K562 (cell line): Measurements from ENCODE around the gene CBX8. TPM values are rescaled to one million over a fixed set of nuclear protein-coding genes. Genes with fewer than 3 reads are reported as not detected.
A peak's percentile ranks its signal among the peaks of the same experiment; 100 is the strongest.

ENCODE experiments used
- BMI1 ChIP-seq: fragments of 150-350 bp; IDR thresholded peaks from 2 replicates; pipeline ENCODE4 v1.6.1; 2014; ENCODE audit warnings: low read length
- CTBP1 ChIP-seq: fragments of 450-650 bp; IDR thresholded peaks from 2 replicates; pipeline ENCODE4 v1.6.1; 2016; ENCODE audit warnings: borderline replicate concordance
- EP300 ChIP-seq: IDR thresholded peaks from 2 replicates; pipeline ENCODE4 v1.6.1; 2012; ENCODE audit warnings: low read length, improper control_type of control experiment
- ETV6 ChIP-seq, 3 experiments: fragments of 150-350 bp in 1 of 3; sonication (generic) in 1 of 3; formaldehyde crosslinking in 1 of 3; IDR thresholded peaks; 2 replicates each; pipeline versions ENCODE4 v1.6.1 to v1.8.0; 2014 to 2022; ENCODE audit warnings: borderline replicate concordance in 2 of 3, low read depth in 2 of 3, antibody characterized with exemption in 1 of 3, low read length in 1 of 3, mild to moderate bottlenecking in 1 of 3, missing genetic modification reagents in 1 of 3
- ILK ChIP-seq: fragments of 450-650 bp; IDR thresholded peaks from 2 replicates; pipeline ENCODE4 v1.6.1; 2016; ENCODE audit warnings: missing genetic modification characterization, low read depth, mild to moderate bottlenecking, missing compliant biosample characterization, moderate library complexity, borderline replicate concordance
- MAZ ChIP-seq, 2 experiments: fragments of 450-650 bp in 1 of 2; sonication (generic) in 1 of 2; formaldehyde crosslinking; IDR thresholded peaks in 1 of 2; conservative IDR thresholded peaks in 1 of 2; 2 replicates each; pipeline versions ENCODE4 v1.4.0 to v1.5.0; 2020; ENCODE audit warnings: mild to moderate bottlenecking in 1 of 2, missing genetic modification reagents in 1 of 2
- NR3C1 ChIP-seq: sonication (generic); formaldehyde crosslinking; IDR thresholded peaks from 2 replicates; pipeline ENCODE4 v1.8.1; 2022; ENCODE audit warnings: missing genetic modification reagents
- POLR2G ChIP-seq: fragments of 200-400 bp; formaldehyde crosslinking; IDR thresholded peaks from 2 replicates; pipeline ENCODE4 v1.6.1; 2017; ENCODE audit warnings: low read depth, mild to moderate bottlenecking, antibody characterized with exemption, low read length, moderate library complexity
- RBM15 ChIP-seq: fragments of 200-400 bp; formaldehyde crosslinking; IDR thresholded peaks from 2 replicates; pipeline ENCODE4 v1.6.1; 2018; ENCODE audit warnings: mild to moderate bottlenecking, low read length, moderate library complexity; ENCODE audit not compliant: insufficient read depth
- SMARCB1 ChIP-seq: IDR thresholded peaks from 2 replicates; pipeline ENCODE4 v1.6.1; 2011; ENCODE audit warnings: improper control_type of control experiment, low read depth; ENCODE audit not compliant: insufficient read length
- SOX6 ChIP-seq: fragments of 450-650 bp; IDR thresholded peaks from 2 replicates; pipeline ENCODE4 v1.6.1; 2014; ENCODE audit warnings: mild to moderate bottlenecking
- TAL1 ChIP-seq: fragments of 450-650 bp; IDR thresholded peaks from 2 replicates; pipeline ENCODE4 v1.6.1; 2016; ENCODE audit warnings: mild to moderate bottlenecking
- TEAD1 ChIP-seq, 2 experiments: fragments of 450-650 bp in 1 of 2; sonication (generic) in 1 of 2; formaldehyde crosslinking; IDR thresholded peaks; 2 replicates each; pipeline versions ENCODE4 v1.4.0 to v1.8.0; 2020 to 2022; ENCODE audit warnings: mild to moderate bottlenecking in 2 of 2, missing genetic modification reagents in 1 of 2
- TOE1 ChIP-seq, 2 experiments: fragments of 450-650 bp in 1 of 2; sonication (generic) in 1 of 2; formaldehyde crosslinking in 1 of 2; IDR thresholded peaks; 2 replicates each; pipeline versions ENCODE4 v1.7.1 to v1.8.0; 2016 to 2022; ENCODE audit warnings: borderline replicate concordance in 2 of 2, mild to moderate bottlenecking in 2 of 2, antibody characterized with exemption in 1 of 2, inconsistent platforms in 1 of 2, low read depth in 1 of 2, missing genetic modification reagents in 1 of 2, moderate library complexity in 1 of 2
- TRIM28 ChIP-seq: fragments of 450-650 bp; IDR thresholded peaks from 2 replicates; pipeline ENCODE4 v1.6.1; 2017
- ZFPM2 ChIP-seq: fragments of 250-450 bp; sonication (Bioruptor Pico); IDR thresholded peaks from 2 replicates; pipeline ENCODE4 v1.5.1; 2022; ENCODE audit warnings: mild to moderate bottlenecking
- ZNF696 ChIP-seq: fragments of 250-450 bp; sonication (Bioruptor Pico); conservative IDR thresholded peaks from 2 replicates; pipeline ENCODE4 v1.4.0; 2020; ENCODE audit warnings: mild to moderate bottlenecking, moderate library complexity
- ZNF75A ChIP-seq: fragments of 450-650 bp; formaldehyde crosslinking; IDR thresholded peaks from 2 replicates; pipeline ENCODE4 v1.4.0; 2020; ENCODE audit warnings: mild to moderate bottlenecking
- polyA plus RNA-seq, 8 experiments: library from polyadenylated mRNA; depleted of rRNA in 4 of 8; stranded (reverse) in 5 of 8; unstranded in 3 of 8; fragments of >200 nt; fragmentation: Nextera tagmentation in 2 of 8; fragmentation: Illumina TruSeq in 1 of 8; extraction: Ambion mirVana in 2 of 8; extraction: Trizol in 1 of 8; gene quantifications; 2 replicates each; pipeline versions ENCODE4 v1.2.1 to v1.2.3, GENCODE V29; 2011 to 2014; ENCODE audit warnings: inconsistent platforms in 1 of 8, missing spikeins in 1 of 8
- total RNA-seq, 7 experiments: library from RNA; depleted of rRNA in 6 of 7; stranded (reverse); fragments of >200 nt in 6 of 7; fragmentation: Illumina TruSeq in 2 of 7; extraction: Trizol in 2 of 7; gene quantifications; 2 replicates each; pipeline versions ENCODE4 v1.2.1 to v1.2.3, GENCODE V29; 2011 to 2021; ENCODE audit warnings: low replicate concordance in 1 of 7
- TF ChIP-seq, protein P1 (sequence below): conservative IDR thresholded peaks from 2 replicates; pipeline ENCODE4 v1.6.1; 2011; ENCODE audit warnings: low read depth, mild to moderate bottlenecking, low read length; ENCODE audit not compliant: control insufficient read depth
- TF ChIP-seq, protein P2 (sequence below): sonication (generic); formaldehyde crosslinking; IDR thresholded peaks from 2 replicates; pipeline ENCODE4 v1.8.1; 2023; ENCODE audit warnings: mild to moderate bottlenecking, missing genetic modification reagents

CBX8 gene
- total and polyA plus RNA-seq, 9 of the 15 experiments (the other 6 are each of a cell fraction or from before 2014, with no cell fraction given) = 0.08 to 11.9 (median 2.6) TPM

DNA sequence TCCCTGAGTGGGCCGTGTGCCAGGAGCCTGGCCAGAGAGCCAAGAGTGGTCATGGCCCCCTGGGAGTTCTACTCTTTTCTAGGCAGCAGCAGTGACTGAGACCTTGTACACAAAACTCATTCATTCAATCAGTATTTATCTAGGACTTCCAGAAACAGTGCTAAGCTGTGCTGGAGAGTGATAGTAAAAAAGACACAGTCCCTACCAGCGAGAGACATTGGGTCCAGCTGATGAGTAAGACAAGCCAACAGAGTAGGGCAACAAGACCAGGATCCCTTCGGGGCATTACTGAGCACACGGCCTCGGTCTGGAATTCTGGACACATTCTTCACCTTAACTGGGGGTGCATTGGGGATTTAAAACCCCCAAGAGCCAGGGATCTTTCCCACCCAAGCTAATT is 22.2 kb upstream of the CBX8 start (continued):
- TF ChIP-seq SMARCB1 (no peak), TAL1 (peak; percentile 92), ZNF75A (CRISPR knock-in tag) (no peak), MAZ (CRISPR knock-in tag; conservative IDR thresholded peaks at IDR 0.05 in 1 of 2, IDR thresholded peaks at IDR 0.05 in 1 of 2) (0 out of 4 replicates have a peak, but pooled peaks of 1 of the 2 experiments have one; percentile 7), ZFPM2 (CRISPR knock-in tag) (no peak), BMI1 (no peak), TOE1 (IDR thresholded peaks at IDR 0.05; ENCODE audit: borderline replicate concordance) (no peak), TOE1 (CRISPR knock-in tag; IDR thresholded peaks at IDR 0.05; ENCODE audit: borderline replicate concordance, low read depth) (no peak), NR3C1 (CRISPR knock-in tag) (no peak), CTBP1 (peak; percentile 10; the same call in 1 of the 2 replicates), ETV6 (IDR thresholded peaks at IDR 0.05; ENCODE audit: borderline replicate concordance in 1 of 2, low read depth in 2 of 2, low read length in 1 of 2) (no peak), ETV6 (CRISPR knock-in tag; IDR thresholded peaks at IDR 0.05; ENCODE audit: borderline replicate concordance) (no peak), ZNF696 (no peak), EP300 (no peak; the same call in 1 of the 2 replicates), TRIM28 (no peak), SOX6 (peak; percentile 58), ILK (tag) (no peak), TEAD1 (CRISPR knock-in tag; IDR thresholded peaks at IDR 0.05) (no peak), RBM15 (no peak), POLR2G (no peak)
- TF ChIP-seq, protein P1, sequence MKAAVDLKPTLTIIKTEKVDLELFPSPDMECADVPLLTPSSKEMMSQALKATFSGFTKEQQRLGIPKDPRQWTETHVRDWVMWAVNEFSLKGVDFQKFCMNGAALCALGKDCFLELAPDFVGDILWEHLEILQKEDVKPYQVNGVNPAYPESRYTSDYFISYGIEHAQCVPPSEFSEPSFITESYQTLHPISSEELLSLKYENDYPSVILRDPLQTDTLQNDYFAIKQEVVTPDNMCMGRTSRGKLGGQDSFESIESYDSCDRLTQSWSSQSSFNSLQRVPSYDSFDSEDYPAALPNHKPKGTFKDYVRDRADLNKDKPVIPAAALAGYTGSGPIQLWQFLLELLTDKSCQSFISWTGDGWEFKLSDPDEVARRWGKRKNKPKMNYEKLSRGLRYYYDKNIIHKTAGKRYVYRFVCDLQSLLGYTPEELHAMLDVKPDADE = 0 out of 2 replicates have a peak, but pooled peaks have one; percentile 41
- TF ChIP-seq, protein P2, sequence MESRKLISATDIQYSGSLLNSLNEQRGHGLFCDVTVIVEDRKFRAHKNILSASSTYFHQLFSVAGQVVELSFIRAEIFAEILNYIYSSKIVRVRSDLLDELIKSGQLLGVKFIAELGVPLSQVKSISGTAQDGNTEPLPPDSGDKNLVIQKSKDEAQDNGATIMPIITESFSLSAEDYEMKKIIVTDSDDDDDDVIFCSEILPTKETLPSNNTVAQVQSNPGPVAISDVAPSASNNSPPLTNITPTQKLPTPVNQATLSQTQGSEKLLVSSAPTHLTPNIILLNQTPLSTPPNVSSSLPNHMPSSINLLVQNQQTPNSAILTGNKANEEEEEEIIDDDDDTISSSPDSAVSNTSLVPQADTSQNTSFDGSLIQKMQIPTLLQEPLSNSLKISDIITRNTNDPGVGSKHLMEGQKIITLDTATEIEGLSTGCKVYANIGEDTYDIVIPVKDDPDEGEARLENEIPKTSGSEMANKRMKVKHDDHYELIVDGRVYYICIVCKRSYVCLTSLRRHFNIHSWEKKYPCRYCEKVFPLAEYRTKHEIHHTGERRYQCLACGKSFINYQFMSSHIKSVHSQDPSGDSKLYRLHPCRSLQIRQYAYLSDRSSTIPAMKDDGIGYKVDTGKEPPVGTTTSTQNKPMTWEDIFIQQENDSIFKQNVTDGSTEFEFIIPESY (CRISPR knock-in tag) = no peak
